RWPE1 (cell line): ENCODE measurements around the gene KLF16.

ENCODE experiments used
- CTCF ChIA-PET: fragments of 350-600 bp; sonication (Branson Sonifier 250); formaldehyde crosslinking; extraction: SDS; loops from one replicate; lab custom pipeline; 2021; lab: Yijun Ruan, JAX
- POLR2A ChIA-PET: fragments of 400-600 bp; formaldehyde crosslinking; extraction: SDS; loops from one replicate; lab custom pipeline; 2020; ENCODE audit warnings: antibody characterized with exemption; ENCODE audit not compliant: low non-redundant PET; lab: Yijun Ruan, JAX
- DNase-seq: peaks from one replicate; pipeline ENCODE4 v3.0.0; 2012; ENCODE audit warnings: low spot score
- H3K27ac ChIP-seq: fragments of 450-650 bp; 2 replicates; pipeline ENCODE4 v1.5.1; 2017
- CTCF ChIP-seq: fragments of 450-650 bp; conservative IDR thresholded peaks from 2 replicates; pipeline ENCODE4 v1.5.1; 2017; ENCODE audit warnings: low read depth, mild to moderate bottlenecking

KLF16 gene

GRCh38 chr19:1829958-1830357, 33.4 kb downstream of the KLF16 start:
- CTCF ChIA-PET = interaction anchor here (0.6 to 0.7 kb wide), 2 partner anchors 7 to 159 kb away, joined by 4 to 5 read pairs; no protein-coding TSS in a partner anchor
- H3K27ac ChIP-seq = peak overlapping the region; percentile 47; the same call in 1 of the 2 replicates
- no peak for DNase-seq
- no peak for TF ChIP-seq CTCF
- POLR2A ChIA-PET = no interaction called here

- ChIA-PET POLR2A (interaction anchor here (0.6 kb wide), 1 partner anchor 132 kb away, joined by 3 read pairs; no protein-coding TSS in a partner anchor), CTCF (no interaction called here)
- no peak for DNase-seq
- H3K27ac ChIP-seq = peak overlapping the region; percentile 47
- TF ChIP-seq CTCF = no peak
Observed at GRCh38 chr19:1828279-1829238, 34.8 kb downstream of the KLF16 start.

GRCh38 chr19:1827566-1828278, 35.7 kb downstream of the KLF16 start:
- no peak for TF ChIP-seq CTCF
- ChIA-PET CTCF (interaction anchor here (2.4 kb wide), 1 partner anchor 11 kb away, joined by 12 read pairs; no protein-coding TSS in a partner anchor), POLR2A (interaction anchor here (0.6 kb wide), 1 partner anchor 131 kb away, joined by 3 read pairs; no protein-coding TSS in a partner anchor)
- DNase-seq = no peak
- H3K27ac ChIP-seq = no peak overlapping the region

- POLR2A ChIA-PET = interaction anchor here (0.5 kb wide), 1 partner anchor 227 kb away, joined by 5 read pairs; no protein-coding TSS in a partner anchor
- H3K27ac ChIP-seq = peak overlapping the region; percentile 42
- no peak for DNase-seq
- CTCF ChIA-PET = interaction anchor here (0.5 to 2.4 kb wide), 19 partner anchors 10 to 583 kb away, joined by 3 to 18 read pairs (median 5); partner anchors contain the start of gene REXO1
- no peak for TF ChIP-seq CTCF
Observed at GRCh38 chr19:1826557-1827521, 36.5 kb downstream of the KLF16 start.

- peak overlapping the region; percentile 42 for H3K27ac ChIP-seq
- ChIA-PET CTCF (interaction anchor here (0.5 to 2.4 kb wide), 28 partner anchors 8 to 582 kb away, joined by 3 to 18 read pairs (median 4); partner anchors contain the start of gene REXO1), POLR2A (no interaction called here)
- peak; percentile 93 for TF ChIP-seq CTCF
- DNase-seq = peak; percentile 76
Observed at GRCh38 chr19:1825909-1826556, 37.3 kb downstream of the KLF16 start.
